Adipose tissue (tissue), 3 donors: ENCODE results near the gene IHH. TPM values are rescaled to one million over a fixed set of nuclear protein-coding genes. Genes with fewer than 3 reads are reported as not detected.

ENCODE experiments used
- H3K27ac ChIP-seq: one replicate; pipeline ENCODE4 v1.5.1; 2013; ENCODE audit warnings: low read depth, low read length
- WGBS, 3 donors: extraction: QIAGEN DNeasy Blood & Tissue Kit; methylation state at CpG; one replicate each; pipeline ENCODE4 v1.1.7; 2013; 5-methylcytosine and 5-hydroxymethylcytosine counted together
- polyA plus RNA-seq, 3 donors: library from polyadenylated mRNA; stranded (reverse); fragments of 200-250 nt; gene quantifications; one replicate each; pipeline ENCODE4 v1.2.3, GENCODE V29; 2013
- donor health status: healthy with polysubstance abuse.
- donor health status: Bipolar disorder and iron deficiency.
- donor health status: healthy.

IHH gene
- polyA plus RNA-seq, 3 donors: 0.02 to 1.4 (median 0.22) TPM

GRCh38 chr2:219079417-219079816 lies 18.7 kb upstream of the IHH start:
- 91% methylated on average over 2 of the region's 2 CpGs for WGBS, 3 donors
- no peak overlapping the region for H3K27ac ChIP-seq

DNA sequence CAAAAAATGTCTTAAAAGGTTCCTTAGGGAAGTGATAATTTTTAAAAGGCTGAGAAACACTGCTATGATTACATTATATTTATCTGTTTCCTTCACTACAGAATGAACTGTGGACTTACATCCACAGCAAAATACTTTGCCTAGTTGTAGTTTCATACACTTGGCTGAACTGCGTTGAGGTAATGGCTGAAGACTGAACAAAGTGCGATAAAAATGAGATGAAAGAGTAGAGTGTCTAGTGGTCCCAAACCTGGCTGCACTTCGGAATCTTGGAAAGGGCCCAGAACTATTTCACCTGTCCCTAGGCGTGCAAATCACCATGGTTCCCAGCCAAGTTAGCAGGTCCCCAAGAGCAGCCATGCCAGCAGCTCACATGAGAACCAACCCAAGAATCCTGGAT lies 18.2 kb upstream of the IHH start:
- H3K27ac ChIP-seq: no peak overlapping the region
- 91 to 97% (median 91%) methylated on average over 4 of the region's 4 CpGs for WGBS, 3 donors

DNA sequence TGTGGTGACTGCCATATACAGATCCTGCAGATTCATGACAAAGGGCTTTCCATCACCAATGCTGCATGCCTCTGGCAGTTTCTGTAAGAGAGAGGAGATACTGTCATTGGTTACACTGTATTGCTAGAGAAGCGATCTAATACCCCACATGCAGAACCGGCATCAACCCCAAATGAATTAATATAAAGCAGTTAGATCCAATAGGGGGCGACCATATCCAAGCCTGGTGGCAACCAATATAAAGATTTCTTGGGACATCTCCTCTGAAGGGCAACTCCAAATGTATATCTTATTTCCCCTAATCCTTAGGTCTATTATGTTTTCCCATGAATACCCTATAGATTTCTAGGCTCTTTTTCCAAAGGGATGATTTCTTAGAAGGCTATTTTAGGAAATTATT lies 17.4 kb upstream of the IHH start:
- no peak overlapping the region for H3K27ac ChIP-seq

DNA sequence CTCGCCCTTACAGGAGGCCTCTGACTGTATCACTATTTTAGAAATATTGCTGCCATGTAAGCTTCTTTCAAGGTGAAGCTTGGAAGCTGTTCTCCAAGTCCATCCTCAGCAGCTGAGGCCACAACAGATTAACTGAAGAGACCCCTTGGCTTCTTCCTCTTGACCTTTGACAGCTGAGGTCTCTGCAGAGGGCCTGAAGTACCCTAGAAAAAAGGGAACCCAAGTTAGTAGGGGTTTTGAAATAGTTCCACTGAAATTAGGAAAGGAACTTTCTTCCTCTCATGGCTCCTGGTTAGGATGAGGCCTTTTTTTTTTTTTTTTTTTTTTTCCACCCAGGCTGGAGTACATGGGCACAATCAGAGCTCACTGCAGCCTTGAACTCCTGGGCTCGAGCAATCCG lies 15.5 kb upstream of the IHH start:
- 79 to 91% (median 90%) methylated on average over 3 of the region's 3 CpGs for WGBS, 3 donors
- no peak overlapping the region for H3K27ac ChIP-seq

More for the DNA sequence above, 17.4 kb upstream of the IHH start:
- 81 to 86% (median 85%) methylated on average over 3 of the region's 3 CpGs for whole genome bisulfite sequencing, 3 donors

GRCh38 chr2:219073413-219074129 lies 12.8 kb upstream of the IHH start:
- H3K27ac ChIP-seq: no peak overlapping the region
- 52 to 61% (median 54%) methylated on average over 14 of the region's 14 CpGs for WGBS, 3 donors

DNA sequence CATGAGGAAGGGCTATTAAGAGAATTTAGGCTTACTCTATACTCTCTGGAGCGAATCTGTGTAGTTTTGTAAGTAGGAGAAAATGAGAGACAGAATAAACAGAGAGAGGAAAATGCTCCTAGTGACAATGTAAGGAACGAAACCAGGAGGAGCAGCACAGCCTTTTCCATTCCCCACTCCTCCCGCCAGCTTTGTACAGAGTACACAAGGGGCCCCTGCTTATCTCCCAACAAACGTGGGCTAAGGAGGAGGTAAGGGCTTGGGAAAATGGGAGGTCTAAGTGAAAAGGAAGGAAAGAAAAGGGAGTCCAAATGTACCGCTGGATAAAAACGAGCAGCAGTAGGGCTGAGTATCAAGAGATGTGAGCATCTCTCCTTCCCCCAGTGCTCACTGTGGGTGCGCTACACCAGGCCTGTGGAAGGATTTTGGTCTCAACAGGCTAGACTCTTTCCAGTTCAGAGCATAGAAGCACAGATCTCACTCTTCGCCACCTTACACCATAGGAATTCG lies 12.1 kb upstream of the IHH start:
- WGBS, 3 donors: 82 to 92% (median 91%) methylated on average over 9 of the region's 9 CpGs
- no peak overlapping the region for H3K27ac ChIP-seq

DNA sequence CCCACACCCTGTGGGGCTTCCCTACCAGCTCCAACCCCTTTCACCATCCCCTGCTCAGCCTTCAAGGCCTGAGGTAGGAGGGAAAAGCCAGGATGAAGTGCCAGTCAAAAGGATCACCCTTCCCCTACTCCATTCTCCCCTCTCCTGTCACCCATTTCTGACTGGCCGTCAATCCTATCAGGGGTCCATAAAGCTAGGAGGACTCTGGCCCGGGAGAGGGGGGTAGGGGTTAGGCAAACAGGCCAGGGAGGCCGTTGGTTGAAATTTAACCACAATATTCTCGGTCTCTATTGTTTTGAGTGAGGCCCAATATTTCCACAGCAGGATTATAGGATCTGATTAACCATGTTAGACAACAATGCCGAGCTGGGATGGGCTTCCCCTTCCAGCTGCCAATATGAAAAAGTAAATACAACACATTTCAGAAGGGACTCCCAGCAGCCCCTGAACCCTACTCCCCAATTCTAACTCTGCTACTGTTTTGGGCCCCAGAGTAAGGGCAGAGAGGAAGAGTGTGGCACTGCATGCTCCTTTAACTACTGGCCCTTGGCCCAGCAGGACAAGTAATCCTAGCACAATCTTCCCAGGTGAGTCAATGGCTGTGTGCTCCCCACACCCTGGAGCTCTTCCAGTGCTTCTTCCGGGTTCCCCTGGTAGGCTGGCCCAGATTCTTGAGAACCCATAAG lies 10.6 kb upstream of the IHH start:
- WGBS, 3 donors: 56 to 92% (median 83%) methylated on average over 6 of the region's 6 CpGs

DNA sequence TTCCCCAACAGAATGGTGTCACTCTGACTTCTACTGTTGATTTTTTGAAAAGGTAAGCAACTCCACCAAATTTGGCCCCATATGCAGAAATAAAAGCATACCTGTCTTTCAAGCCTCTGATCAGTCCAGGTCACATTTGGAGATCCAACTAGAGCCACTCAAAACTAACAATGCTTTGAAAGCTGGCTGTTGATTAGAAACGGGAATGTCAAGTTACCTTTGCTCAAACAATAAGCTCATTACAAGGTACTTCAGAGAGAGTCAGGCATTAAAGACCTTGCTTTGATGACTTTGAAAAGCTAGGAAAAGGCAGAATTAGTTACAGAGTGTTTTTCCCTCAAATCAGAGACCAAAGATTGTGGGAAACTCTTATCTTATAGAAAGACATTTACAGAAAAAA lies 4.8 kb upstream of the IHH start:
- 53 to 86% (median 79%) methylated on average over 1 of the region's 1 CpG for WGBS, 3 donors
- H3K27ac ChIP-seq: no peak overlapping the region

More for the DNA sequence above, 10.6 kb upstream of the IHH start:
- H3K27ac ChIP-seq: no peak overlapping the region

DNA sequence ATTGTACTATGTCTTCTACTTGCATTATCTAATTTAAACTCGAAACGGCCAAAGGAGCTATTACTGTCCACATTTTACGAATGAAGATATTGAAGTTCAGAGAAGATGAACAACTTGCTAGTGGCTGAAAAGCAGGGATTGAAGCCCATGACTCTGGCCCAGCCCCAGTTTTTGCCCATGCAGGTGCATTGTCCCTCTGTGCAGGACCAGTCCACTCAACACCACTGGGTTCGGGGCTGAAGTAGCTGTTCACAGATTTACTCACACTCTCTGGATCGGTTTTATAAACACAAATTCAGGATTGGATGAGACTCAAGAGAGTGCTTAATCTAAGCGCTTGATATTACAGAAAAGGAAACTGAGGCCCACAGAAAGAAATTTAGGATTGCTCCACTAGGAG lies 1.4 kb upstream of the IHH start:
- H3K27ac ChIP-seq: no peak overlapping the region
- WGBS, 3 donors: 63 to 75% (median 72%) methylated on average over 6 of the region's 6 CpGs

DNA sequence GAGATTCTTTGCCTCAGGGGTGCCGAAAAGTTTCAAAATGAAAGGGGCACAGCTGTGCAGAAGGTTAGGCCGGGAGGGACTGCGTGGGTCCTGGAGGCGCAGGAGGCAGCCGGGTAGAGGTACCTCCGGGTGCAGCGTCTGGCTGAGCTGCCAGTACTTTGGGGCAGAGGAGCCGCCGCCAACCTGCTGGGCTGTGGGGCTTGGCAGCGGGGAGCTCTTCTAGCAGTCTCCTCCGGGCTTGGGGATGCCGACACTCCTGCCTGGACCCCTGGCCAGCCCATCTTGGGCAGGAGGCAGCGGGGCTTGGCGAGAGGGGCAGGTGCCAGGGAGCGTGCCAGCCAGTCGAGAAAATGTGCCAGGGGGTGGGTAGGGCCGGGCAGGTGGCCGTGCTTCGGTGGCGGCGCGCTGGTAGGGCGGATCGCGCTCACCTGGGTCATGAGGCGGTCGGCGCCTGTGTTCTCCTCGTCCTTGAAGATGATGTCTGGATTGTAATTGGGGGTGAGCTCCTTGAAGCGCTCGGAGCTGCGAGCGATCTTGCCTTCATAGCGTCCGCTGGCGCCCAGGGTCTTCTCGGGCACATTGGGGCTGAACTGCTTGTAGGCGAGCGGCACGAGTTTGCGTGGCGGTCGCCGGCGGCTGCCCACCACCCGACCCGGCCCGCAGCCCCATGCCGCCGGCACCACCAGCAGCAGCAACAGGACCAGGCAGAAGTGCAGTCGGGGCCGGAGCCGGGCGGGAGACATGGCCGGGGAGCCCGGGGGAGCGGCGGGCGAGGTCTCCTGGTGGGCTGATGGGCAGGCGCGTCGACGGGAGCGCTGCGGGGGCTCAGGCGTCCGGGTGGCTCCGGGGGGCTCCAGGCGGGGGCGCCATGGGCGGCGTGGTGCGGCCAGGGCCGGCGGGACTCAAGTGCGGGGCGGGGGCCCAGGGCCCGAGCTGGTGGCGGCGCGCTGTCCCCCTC lies 717 bp downstream of the IHH start:
- H3K27ac ChIP-seq: no peak overlapping the region
- WGBS, 3 donors: 2 to 4% (median 4%) methylated on average over 70 to 81 of the region's 81 CpGs

GRCh38 chr2:219059375-219059724 lies 1.4 kb downstream of the IHH start:
- no peak overlapping the region for H3K27ac ChIP-seq
- WGBS, 3 donors: 2% methylated on average over 17 of the region's 17 CpGs

DNA sequence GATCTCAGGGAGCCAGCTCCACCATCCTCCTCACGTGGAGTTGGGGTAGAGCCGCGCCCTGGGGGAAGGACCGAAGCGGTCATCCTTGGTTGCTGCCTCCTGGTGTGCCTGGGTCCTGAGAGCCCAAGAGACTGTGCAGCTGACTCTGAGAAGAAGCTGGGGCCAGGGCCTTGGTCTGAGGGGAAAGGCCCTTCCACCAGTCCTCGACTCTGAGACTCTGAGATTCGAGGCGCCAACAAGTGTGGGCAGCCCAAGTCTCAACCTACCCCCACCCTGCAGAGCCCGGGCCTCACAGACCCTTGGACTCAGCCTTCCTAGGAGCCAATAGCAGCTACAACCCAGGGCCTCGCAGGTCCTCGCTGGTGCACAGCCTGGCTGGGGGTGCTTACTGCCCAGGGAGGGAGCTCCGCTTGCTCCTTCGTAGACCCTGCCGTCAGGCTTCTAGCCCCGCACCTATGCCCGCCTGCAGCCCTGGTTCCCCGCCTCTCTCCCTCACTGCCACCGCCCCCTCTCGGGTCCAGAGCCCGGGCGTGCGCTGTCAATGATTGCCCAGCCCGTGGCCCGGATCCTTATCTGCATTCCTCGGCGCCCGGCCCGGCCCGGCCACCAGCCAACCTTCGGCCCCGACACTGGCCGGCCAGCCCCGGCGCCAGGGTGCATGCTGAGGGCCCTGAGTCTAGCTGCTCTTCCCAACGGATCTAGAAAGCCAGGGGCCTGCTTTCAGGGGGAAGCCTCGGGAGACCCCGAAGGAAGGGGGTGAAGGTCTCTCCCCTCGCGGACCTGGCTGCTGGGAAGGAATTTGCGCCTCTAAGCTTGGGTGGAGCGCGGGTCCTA lies 2.0 kb downstream of the IHH start:
- no peak overlapping the region for H3K27ac ChIP-seq
- 6 to 7% (median 6%) methylated on average over 42 of the region's 42 CpGs for WGBS, 3 donors

- H3K27ac ChIP-seq: no peak overlapping the region
- WGBS, 3 donors: 2 to 5% (median 3%) methylated on average over 47 to 52 of the region's 52 CpGs
Observed at GRCh38 chr2:219057709-219058540, 2.8 kb downstream of the IHH start.

- no peak overlapping the region for H3K27ac ChIP-seq
- WGBS, 3 donors: 13 to 20% (median 14%) methylated on average over 40 of the region's 40 CpGs
Observed at GRCh38 chr2:219056896-219057708, 3.6 kb downstream of the IHH start.

DNA sequence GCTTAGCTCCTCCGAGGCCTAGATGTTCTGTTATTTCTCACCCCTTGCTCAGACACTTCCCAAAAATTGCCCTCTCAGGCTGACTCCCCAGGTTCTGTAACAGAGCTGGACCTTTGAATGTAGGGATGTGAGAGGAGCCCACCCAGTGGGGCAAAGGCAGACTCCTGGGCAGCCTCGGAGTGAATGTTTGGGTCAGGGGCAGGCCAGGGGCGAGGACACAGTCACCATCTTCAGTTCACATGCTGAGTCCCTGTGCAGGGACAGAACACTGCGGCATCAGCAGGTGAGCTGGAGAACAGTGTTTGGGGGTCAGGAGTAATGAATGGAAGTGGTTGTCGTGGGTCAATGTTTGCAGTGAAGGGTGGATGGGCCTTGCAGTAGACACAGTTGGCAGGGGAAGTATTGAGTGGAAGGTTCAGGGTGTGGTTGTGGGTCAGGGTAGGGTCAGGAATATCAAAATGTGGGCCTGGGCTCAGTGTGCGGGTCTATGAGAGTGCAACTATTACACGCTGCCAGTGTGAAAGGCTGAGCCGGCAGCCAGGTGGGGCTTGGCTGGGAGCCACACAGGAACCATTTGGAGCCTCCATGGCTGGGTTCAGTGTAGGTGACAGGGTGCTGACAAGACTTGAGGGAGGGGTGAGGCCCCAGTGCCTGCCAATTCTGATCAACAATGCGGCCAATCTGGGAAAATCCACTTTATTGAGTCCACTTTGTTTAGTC lies 4.4 kb downstream of the IHH start:
- no peak overlapping the region for H3K27ac ChIP-seq
- WGBS, 3 donors: 62 to 70% (median 67%) methylated on average over 9 of the region's 9 CpGs
